ENCODE results near the gene SBK1. TPM values are rescaled to one million over a fixed set of nuclear protein-coding genes. Genes with fewer than 3 reads are reported as not detected.

Gene SBK1
- total and polyA plus RNA-seq, 2 experiments from 2014 or later = 4.2 to 9.7 TPM

DNA sequence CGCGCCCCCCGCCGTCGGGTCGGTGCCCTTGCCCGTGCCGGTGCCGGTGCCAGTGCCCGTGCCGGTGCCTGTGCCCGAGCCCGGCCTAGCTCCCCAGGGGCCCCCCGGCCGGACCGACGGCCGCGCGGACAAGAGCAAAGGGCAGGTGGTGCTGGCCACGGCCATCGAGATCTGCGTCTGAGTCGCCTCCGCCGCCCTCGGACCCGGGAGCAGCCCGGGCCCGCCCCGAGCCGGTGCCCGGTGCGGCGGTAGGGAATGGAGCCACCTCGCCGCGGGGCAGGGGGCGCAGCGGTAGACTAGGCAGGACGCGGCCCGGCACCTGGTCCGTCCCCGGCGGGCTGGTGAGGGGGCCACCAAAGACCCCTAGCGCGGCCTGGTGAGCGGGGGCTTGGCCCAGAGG lies 28.4 kb downstream of the SBK1 start:
- Histone ChIP-seq H3K27me3 (no peaks in the 10 kb centered on the region), H3K4me1 (ENCODE audit: insufficient read depth) (peaks cover 4% of the 10 kb centered on the region), H3K79me2 (no peaks in the 10 kb centered on the region), H3K4me3 (no peak overlapping the region), H3K27ac (no peak overlapping the region), H3K9me2 (replicated peaks; ENCODE audit: insufficient read depth) (no peaks in the 10 kb centered on the region), H3K4me2 (no peak overlapping the region), H3K36me3 (replicated peaks; ENCODE audit: insufficient read depth, low read depth) (no peaks in the 10 kb centered on the region), H4K20me1 (ENCODE audit: insufficient read depth, poor library complexity, severe bottlenecking) (no peaks in the 10 kb centered on the region), H2AFZ (no peak overlapping the region), H3K9me3 (ENCODE audit: low read depth) (no peaks in the 10 kb centered on the region)
- over 99% methylated on average over 31 of the region's 49 CpGs for WGBS (ENCODE audit: low lambda C conversion rate, missing lambda C conversion rate)
- TF ChIP-seq, protein P1, sequence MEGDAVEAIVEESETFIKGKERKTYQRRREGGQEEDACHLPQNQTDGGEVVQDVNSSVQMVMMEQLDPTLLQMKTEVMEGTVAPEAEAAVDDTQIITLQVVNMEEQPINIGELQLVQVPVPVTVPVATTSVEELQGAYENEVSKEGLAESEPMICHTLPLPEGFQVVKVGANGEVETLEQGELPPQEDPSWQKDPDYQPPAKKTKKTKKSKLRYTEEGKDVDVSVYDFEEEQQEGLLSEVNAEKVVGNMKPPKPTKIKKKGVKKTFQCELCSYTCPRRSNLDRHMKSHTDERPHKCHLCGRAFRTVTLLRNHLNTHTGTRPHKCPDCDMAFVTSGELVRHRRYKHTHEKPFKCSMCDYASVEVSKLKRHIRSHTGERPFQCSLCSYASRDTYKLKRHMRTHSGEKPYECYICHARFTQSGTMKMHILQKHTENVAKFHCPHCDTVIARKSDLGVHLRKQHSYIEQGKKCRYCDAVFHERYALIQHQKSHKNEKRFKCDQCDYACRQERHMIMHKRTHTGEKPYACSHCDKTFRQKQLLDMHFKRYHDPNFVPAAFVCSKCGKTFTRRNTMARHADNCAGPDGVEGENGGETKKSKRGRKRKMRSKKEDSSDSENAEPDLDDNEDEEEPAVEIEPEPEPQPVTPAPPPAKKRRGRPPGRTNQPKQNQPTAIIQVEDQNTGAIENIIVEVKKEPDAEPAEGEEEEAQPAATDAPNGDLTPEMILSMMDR (IDR thresholded peaks at IDR 0.05; ENCODE audit: poor library complexity) = no peak
- TF ChIP-seq EZH2 (IDR thresholded peaks at IDR 0.05; ENCODE audit: borderline replicate concordance) (no peak), EZH2phosphoT487 (IDR thresholded peaks at IDR 0.05; ENCODE audit: low read depth, severe bottlenecking, unreplicated experiment) (no peak)
- no peak for DNase-seq (ENCODE audit: low spot score)

DNA sequence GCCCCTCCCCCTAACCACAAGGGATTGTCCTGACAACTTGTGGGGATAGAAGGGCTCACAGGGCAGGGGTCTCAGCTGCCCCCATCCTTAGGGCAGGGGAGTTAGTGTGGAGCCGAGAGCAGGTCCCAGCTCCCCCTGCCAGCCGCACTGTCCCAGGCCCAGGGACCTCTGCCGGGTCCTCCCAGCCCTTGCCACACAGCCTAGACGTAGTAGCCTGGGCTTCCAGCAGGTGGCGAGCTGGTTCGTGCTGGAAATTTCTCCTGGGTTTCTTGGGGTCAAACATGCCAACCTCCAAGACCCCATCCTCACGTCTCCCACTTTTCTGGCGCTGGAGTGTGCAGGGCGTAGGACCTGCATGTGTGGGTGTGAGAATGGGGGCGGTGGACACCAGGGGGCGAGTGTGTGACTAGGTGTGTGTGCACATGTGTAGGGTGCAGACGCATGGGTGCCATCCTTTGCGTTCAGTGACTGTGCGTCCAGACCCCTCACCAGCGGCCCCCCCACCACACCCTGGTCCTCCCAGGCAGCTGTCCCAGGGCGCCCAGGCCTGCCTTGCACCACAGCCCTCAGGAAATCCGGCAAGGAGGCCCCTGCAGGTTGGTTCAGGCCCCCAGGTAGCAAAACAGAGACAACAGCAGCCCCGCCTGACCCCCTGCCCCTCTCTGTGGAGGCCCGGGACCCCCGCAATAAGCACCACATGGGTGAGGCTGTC lies 29.5 kb downstream of the SBK1 start:
- Histone ChIP-seq H3K9me3 (ENCODE audit: low read depth) (no peaks in the 10 kb centered on the region), H4K20me1 (ENCODE audit: insufficient read depth, poor library complexity, severe bottlenecking) (no peaks in the 10 kb centered on the region), H3K36me3 (replicated peaks; ENCODE audit: insufficient read depth, low read depth) (no peaks in the 10 kb centered on the region), H3K9me2 (replicated peaks; ENCODE audit: insufficient read depth) (no peaks in the 10 kb centered on the region), H3K27ac (no peak overlapping the region), H3K27me3 (no peaks in the 10 kb centered on the region), H3K79me2 (no peaks in the 10 kb centered on the region), H3K4me1 (ENCODE audit: insufficient read depth) (peaks cover 4% of the 10 kb centered on the region), H2AFZ (no peak overlapping the region), H3K4me2 (no peak overlapping the region), H3K4me3 (no peak overlapping the region)
- 81% methylated on average over 19 of the region's 20 CpGs for WGBS (ENCODE audit: low lambda C conversion rate, missing lambda C conversion rate)
- TF ChIP-seq EZH2phosphoT487 (IDR thresholded peaks at IDR 0.05; ENCODE audit: low read depth, severe bottlenecking, unreplicated experiment) (no peak), EZH2 (IDR thresholded peaks at IDR 0.05; ENCODE audit: borderline replicate concordance) (no peak)
- TF ChIP-seq, protein P1 (IDR thresholded peaks at IDR 0.05; ENCODE audit: poor library complexity) = peak; percentile 65
- DNase-seq (ENCODE audit: low spot score) = peak; percentile 46

DNA sequence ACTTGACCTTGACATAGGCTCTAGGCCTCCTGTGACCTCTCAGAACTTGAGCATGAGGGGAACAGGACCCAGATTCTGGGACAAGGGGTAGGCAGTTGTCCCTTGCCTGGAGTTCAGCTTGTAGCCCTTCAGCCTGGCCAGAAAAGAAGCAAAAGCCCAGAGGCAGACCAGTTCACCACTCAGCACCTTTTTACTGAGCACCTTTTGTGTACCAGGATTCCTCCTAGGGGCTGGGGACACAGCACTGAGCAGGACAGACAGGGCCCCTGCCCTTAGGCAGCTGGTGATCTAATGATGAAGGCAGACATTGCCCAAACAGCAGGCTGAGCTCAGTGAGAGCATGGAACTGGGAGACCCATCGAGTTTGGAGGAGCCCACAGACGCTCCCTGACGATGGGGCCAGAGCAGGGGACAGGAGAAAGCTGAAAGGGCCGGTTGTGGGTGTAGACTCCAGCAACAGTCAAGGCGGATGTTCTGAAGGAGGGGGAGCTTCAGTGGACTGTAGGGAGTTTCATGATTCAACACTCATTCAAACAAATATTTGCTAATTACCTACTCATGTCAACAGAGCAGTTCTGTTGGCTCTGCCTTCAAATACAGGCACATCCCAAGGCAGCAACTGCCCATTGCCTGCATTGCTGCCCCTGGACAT lies 32.0 kb downstream of the SBK1 start:
- H3K4me3 ChIP-seq = no peak overlapping the region
- H4K20me1 ChIP-seq (ENCODE audit: insufficient read depth, poor library complexity, severe bottlenecking) = no peaks in the 10 kb centered on the region
- 52% methylated on average over 5 of the region's 5 CpGs for WGBS (ENCODE audit: low lambda C conversion rate, missing lambda C conversion rate)
- no peaks in the 10 kb centered on the region for H3K36me3 ChIP-seq (replicated peaks; ENCODE audit: insufficient read depth, low read depth)
- H3K4me1 ChIP-seq (ENCODE audit: insufficient read depth) = peaks cover 4% of the 10 kb centered on the region
- peak; percentile 53 for DNase-seq (ENCODE audit: low spot score)
- H3K9me3 ChIP-seq (ENCODE audit: low read depth) = no peaks in the 10 kb centered on the region
- H3K79me2 ChIP-seq = no peaks in the 10 kb centered on the region
- TF ChIP-seq, protein P1 (IDR thresholded peaks at IDR 0.05; ENCODE audit: poor library complexity) = no peak
- TF ChIP-seq EZH2phosphoT487 (IDR thresholded peaks at IDR 0.05; ENCODE audit: low read depth, severe bottlenecking, unreplicated experiment) (no peak), EZH2 (IDR thresholded peaks at IDR 0.05; ENCODE audit: borderline replicate concordance) (no peak)
- H3K9me2 ChIP-seq (replicated peaks; ENCODE audit: insufficient read depth) = no peaks in the 10 kb centered on the region
- H3K27me3 ChIP-seq = no peaks in the 10 kb centered on the region
- H3K27ac ChIP-seq = peak overlapping the region; percentile 80
- no peak overlapping the region for H2AFZ ChIP-seq
- no peak overlapping the region for H3K4me2 ChIP-seq
